SW 1271 (cell line): ENCODE data around the gene ARL14.

ENCODE experiments used
- DNase-seq, 2 experiments: peaks; one replicate each; lab custom pipeline; 2025; lab: John Stamatoyannopoulos, UW

Gene ARL14

DNA sequence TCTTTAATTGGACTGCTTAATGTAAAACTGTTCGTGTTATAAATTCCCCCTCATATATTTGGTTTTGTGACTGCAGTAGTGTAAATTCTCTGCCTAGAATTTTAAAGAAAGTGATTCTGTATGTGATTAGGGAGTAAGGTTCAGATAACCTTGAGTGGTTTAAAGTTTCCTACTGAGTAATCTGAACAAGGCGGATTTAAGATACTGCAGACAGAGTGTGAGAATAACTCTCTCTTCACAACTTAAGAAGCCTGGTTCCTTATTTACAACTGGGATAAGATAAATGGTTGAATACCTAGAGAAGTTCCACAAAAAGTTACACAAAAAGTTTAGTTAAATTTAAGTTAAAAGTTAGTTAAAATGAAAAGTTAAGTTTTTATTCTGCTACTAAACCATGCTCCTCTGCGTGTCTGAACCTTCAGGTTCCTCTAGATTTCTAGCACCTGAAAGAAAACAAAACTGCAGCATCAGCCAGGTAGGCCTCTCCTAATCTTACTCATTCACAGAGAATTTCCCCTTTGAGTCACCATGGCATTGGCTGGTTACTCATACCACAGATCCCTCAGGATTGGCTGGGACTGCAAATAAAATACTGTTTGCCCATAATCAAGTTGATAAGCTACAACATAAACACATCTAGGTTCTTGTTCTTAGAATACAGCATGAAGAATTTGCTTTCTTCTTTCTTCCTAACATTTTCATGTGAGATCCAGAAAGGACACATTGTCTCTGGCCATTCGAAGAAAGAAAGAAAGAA, at the start of gene ARL14:
Gene ARL14 (plus strand): TSS at position 614 of the 757 bp plus-strand sequence. CDS start 187 bp downstream, outside the sequence.
- peak in 1 of 2 experiments; percentile 63 for DNase-seq

DNA sequence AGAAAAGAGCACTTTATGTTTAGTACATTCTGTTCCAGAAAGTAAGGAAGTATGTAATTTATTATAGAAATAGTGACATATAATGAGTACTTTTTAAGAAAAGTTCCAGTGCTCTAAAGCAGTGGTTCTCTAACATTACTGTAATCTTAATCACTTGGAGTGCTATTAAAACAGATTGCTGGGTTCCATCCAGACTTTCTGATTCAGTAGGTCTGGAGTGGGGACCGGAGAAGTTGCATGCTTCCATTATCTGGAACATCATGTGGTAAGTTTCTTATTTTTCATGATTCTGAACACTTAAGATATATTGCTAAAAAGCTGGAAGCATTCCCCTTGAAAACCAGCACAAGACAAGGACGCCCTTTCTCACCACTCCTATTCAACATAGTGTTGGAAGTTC, 47.5 kb upstream of the ARL14 start:
- DNase-seq: no peak

DNA sequence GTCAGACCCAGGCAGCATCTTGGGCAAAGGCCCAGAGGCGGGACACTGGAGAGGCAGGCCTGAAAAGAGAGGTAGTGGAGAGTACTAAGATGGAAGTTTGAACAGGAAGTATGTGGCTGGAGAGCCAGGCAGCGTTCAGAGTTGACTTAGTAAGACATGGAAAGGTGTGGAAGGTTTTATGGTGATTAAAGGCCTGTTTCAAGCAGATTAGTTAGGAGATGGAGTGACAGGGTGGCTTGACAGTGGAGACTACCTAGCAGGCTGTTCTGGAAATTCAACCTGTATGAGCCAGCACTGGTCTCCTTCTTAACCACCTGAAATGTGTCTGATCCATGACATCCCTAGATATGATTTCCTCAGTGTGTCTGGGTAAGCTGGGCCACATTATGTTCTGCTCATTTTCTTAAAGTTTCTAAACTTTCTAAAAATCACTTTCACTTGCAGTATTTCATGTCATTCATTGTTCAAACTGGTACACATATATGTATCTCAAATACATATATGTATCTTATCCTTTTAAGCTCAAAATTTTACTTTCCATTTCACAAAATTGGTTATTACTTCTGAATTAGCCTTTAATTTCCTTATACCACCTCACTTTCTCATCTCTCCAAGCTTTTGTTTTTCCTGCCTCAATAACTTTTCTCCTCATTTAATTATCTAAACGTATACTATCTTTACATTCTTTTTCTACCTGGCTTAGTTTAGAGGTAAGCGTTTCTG, 43.4 kb upstream of the ARL14 start:
- DNase-seq: no peak

DNA sequence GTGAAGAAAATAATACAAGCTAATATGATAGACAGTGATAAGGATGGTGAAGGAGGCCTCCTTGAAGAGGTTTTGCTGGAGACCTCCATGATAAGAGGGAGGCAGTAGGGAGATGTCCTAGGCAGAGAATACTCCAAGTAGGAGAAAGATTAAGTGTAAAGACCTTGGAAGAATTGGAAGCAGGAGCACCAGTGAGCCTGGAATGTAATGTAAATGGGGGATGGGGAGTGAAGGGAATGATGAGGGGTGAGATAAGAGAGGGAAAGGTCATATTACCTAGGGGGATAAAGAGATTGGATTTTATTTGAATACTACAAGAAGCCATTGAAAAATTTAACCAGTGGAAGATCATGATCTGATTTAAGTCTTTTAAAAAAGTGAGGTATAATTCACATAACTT, 41.7 kb upstream of the ARL14 start:
- no peak for DNase-seq

DNA sequence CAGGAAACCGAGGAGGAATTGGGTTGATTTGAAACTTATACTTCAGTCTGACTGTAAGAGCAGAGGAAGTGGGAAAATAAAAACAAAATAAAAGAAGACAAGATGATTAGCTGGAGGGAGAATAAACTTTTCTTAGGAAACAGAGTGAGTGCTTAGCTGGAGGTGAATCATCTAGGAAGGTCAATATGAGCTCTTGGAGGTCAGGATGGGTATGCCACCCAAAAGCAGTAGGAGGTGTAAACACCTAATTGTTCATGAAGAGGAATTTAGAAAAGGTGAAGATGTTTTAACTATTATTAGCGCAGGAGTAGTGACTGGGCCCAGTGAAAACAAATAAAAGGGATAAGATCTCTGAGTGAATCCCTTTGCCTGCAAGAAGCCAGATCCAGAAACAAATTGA, 39.9 kb upstream of the ARL14 start:
- DNase-seq: no peak

DNA sequence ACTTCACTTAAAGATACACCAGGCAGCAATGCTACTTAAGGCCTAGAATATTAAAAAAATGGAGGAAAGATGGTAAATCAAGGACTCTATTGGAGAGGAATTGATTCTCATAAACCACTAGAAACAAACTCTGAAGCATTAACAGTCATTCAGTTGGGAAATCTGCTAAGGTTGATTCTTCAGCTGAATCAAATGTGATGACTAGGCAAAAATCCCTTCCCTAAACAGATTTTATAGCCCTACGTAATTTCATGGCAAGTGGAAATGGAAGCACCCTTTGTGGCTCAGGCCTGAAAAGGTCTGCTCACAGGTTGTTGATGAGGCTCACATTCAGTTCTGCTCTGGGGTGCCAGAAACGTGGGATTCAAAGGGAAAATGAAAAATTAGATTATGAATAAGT, 38.8 kb upstream of the ARL14 start:
- DNase-seq: no peak

DNA sequence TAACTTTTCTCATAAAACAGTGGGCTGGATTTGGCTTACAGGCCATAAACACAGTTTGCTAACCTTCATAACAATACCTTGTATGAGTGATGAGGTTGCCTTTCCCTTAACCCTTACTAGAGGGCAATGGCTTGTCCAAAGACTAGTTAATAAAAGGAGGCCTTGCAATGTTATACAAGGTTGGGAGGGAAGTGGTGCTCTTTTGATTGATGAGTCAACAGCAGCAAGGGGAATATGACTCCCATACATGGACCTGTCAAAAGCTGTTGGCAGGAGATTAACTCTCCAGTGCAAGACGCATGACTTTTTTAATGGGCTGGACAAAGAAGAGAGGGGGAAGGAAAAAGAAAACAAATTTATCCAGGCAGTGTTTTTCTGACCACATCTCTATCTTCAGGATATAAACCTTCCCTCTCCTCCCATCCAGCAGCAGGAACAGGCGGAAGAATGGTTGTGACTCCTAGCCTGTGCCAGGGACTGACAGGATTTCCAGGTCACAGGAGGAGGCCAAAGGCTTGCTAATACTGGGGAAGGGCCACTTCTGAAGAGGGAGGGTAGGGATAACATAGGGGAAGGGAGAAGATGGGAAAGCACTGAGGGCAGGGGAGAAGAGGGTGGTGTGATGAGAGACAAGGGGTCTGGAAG, 35.2 kb upstream of the ARL14 start:
- no peak for DNase-seq

DNA sequence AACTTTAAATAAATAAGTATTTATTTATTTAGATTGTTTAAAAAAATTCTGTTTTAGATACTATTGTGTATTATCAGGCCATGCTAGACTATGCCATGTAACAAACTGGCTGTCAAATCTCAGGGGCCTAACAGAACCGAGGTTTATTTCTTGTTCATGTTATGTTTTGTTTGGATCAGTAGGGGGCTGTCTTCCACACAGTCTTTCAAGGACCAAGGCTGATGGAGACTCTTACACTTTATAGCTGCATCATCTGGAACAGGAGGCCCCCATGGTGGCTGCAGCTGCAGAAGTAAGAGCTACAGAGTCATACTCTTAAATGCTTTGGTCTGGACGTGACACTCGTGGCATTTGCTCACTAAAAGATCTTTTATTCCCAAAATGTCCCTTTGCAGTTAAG, 33.0 kb upstream of the ARL14 start:
- no peak for DNase-seq

DNA sequence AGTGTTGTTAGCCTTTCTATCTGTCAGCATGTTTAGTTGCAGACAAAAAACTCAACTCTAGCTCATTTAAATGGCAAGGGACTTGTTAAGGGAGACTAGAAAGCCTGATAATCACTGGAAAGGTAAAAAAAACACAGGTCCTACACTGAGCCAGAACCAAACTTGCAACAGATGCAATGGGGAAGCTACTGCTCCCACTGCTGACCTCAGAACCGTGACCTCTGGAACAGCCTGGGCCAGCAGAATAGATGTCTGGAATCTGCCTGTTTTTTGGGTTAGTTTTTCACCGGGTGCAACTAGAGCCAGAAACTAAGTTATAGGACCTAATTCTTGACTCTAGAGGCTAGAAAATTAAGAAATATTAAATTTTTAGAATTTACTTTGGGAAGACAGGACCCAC, 32.5 kb upstream of the ARL14 start:
- DNase-seq: no peak

DNA sequence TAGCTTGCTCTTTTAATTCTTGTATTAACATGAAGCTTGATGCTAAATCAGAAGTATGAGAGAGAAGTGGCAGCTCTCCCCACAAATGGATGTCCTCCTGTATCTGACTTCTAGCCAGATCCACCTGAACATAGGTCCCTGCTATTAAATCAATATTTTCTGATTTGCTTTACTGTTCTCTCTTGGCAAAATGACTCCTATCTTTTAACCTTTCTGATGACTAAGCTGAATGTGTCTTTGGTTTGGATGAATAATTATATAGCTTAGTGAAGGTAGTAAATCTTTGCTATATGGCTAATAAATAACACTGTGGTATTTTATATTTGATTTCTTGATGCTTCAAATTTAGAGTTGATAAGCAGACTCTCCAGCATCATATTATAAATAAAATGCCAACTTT, 28.3 kb upstream of the ARL14 start:
- DNase-seq: no peak

DNA sequence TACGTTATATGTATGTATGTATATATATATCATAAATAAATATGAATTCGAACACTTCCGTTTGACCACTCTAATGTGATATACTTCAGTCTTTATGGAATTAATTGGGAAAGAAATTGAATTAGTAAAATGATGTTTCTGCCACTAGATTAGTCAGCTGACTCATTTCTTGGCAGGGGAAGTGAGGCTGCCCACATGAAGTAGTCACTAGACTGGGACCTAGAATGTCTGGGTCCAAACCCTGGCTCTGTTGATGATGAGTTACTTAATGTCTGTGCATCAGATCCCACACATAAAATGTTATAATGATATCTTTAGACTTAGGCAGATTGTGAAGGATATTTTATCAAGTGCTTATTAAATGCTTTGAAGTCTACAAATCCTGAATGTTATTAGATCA, 27.4 kb upstream of the ARL14 start:
- DNase-seq: no peak

DNA sequence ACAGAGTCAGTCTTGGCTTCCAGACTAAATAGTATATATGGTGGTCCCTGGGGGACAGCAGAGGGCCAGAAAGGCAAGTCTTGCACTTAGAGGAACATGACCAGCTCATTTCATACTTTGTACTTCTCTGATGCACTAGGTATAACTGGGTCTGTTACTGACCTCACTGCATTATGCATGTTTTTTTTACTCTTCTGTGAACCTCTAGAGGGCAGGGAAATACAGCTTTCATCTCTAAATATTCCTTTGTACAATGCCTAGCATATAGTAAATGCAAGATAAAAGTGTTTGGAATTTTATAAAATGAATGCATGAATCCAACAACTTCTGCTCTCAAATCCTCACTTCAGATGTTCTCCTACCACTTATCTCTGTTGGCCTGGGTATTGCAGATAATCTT, 23.4 kb upstream of the ARL14 start:
- no peak for DNase-seq

DNA sequence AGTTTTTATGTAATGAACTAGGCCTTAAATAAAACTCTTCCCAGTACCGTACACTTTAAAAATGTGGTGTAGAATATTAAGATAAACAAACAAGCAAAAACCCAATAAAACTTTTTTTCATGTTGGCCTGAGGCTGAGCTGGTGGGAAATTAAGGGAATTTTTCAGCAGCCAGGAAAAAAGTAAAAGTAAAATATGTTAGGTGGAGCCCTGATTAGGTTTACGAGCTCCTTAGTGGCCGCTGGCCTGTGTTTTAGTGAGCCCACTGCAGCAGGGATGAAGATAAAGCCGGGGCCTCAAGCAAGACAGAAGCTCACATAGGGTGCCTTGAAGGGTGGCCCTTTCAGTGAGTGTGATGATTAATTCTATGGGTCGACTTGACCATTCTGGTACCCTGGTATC, 16.1 kb upstream of the ARL14 start:
- no peak for DNase-seq

DNA sequence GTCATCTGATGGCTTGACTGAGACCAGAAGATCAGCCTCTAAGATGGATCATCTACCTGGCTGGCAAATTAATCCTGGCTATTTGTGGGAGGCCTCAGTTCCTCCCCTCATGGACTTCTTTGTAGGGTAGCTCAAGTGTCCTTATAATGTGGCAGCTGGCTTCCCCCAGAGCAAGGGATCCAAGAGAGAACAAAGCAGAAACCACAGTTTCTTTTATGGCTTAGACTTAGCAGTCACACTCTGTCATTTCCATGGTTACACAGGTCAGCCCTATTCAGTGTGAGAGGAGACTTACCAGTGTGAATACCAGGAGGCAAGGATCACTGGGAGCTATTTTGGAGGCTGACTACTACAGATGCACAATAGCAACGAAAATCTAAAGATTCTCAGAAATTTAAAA, 15.3 kb upstream of the ARL14 start:
- DNase-seq: no peak

DNA sequence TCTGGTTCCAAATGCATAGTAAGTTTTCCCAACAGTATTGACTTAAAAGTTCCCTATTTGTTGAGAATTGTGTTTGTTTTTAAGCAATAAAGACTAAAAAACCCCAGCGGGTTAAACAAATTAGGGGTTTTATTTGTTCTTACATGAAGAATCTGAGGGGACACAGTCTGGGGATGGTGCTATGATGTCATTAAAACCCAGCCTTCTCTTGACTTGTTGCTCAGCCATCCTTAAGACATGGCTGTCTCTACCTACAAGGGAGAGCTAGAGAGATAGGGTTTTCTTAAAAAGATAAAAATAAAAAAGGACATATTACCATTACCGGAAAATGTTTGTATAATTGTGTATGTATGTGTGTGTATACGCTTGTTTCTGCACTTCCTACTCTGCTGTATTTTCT, 11.7 kb upstream of the ARL14 start:
- no peak for DNase-seq

DNA sequence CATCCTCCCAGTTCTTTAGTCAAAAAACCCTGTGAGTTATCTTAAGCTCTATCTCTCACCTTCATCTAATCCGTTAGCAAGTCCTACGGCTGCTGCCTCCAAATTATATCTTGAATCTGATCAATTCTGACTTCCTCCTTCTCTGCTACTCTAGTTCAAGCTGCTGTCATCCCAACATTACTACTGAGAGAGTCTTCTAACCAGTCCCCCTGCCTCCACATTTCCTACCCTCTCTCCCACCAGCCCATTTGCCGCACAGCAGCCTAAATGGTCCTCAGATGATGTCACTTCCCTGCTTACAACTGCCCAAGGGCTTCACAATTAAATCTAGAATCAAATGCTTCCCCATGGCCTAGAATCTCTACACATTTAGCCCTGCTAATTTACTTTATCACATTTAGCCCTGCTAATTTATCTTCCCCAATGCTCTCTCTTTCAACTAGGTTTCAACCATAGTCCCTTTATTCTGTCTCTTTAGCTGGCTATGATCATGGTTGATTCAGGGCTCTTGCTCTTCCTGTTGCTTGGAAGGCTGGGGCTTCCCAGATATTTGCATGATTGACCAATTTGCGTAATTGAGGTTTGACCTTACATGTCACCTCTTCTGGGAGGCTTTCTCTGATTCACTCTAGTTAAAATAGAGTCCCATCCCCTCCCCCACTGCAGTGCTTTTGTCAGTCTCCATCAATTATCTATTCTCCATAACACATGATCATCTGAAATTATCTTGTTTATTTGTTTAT, 11.0 kb upstream of the ARL14 start:
- DNase-seq: no peak

DNA sequence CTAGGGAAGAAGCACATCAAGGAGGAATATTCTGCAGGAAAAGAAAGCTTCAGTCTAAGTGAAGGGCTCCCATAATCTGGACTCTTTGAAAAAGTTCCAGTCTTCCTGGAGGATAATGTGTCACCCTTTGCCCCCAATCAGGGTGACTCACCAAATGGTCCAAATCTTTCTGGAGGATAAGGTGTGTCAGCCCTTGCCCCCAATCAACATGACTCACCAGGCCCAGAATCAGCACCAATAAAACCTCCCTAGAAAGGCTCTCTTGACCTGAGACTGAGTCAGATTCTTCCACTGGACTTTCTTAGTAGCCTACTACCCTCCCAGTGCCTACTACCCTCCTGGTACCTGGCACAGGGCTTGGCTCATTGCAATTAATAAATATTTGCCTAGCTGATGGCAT, 9.5 kb upstream of the ARL14 start:
- DNase-seq: no peak

DNA sequence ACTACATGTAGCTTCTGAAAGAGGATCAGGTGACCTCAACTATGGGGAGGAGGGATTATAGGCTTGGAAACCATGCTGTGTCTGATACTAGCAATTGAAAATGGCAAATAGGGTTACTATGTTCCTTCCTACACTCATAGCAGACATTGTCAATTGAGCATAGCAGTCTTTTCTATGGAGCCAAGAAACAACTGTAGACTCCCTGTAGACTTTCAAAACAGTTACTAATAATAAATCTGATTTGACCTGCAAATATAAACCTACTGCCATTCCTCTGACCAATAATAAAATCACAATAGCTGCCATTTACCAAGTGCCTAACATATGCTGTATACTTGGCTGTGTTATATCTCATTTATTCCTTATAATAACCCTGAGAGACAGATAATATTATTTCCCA, 8.5 kb upstream of the ARL14 start:
- DNase-seq: no peak

DNA sequence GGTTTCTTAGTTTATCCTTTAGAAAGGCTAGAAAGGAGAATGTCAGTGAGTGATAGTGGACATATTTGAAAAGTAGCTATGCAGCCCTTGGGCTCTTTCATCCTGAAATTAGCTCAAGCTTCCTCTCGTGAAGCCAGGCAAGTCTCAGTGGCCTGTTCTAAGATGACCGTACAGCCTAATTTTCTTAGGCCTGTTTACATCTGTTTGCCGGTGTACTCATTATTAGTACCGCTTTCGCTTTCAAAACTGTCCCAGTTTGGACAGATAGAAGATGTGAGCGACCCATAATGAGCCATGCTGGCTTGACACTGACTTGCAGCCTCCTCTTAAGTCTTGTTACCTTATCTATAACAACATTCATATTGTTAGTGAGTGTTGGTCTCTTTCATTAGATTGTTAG, 5.7 kb upstream of the ARL14 start:
- no peak for DNase-seq

DNA sequence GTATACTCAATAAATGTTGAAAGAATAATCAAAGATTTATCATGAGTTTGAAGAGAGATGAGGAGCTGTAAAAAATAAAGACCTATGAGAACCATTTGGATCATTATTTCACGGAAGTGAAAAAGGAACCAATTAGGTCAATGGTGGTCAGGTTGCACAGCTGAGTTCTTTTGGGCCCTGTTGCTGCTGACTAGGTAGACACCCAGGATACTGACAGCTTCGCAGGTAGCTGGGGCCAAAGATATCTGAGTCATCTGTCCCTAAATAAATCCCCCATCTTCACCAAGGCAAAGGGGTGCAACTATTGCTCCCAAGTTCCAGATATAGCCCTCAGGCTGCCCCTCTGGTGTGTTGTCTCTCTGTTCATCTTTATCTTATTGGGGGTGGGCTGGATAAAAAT, 5.0 kb upstream of the ARL14 start:
- no peak for DNase-seq

DNA sequence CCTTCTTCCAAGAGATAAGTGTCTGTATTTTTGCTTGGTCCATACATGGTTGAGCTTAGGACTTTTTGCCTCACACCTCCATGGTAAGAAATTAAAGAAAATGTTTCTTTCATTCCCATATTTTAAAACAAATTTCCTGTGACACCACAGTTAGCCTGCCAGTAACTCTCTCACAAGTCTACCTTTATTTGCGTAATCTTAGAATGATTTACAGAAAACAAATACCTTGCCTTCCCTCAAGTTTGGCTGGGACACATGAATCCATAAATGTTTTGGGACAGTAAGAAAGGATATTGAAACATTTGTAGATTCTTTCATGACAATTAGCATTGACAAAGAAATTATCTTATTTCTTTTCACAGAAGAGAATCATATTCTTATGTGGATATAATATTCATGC, 3.8 kb upstream of the ARL14 start:
- no peak for DNase-seq

DNA sequence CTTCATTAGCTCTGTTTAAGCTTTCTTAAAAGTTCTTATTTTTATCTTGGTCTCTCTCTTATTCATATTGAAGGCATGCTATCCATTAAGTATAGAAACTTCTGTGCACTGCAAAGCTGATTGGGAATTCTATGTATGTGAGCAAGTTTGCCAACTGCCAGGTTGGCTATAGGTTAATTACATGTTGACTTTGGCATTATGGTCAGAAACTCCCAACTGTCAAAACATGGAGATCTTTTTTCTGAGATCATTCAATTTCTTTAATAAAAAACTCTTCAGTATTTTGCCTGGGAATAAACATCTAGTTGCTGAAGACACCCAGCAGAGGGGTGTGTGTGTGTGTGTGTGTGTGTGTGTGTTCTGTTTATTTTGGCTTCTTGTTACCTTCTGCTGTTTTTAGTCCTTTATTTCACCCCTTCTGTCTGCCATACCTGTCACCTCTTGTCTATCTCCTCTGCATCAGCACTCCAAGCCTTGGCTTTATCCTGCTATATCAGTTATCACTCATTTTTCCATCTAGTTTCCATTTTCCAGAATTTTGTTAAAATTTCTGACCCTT, 1.3 kb upstream of the ARL14 start:
- DNase-seq: no peak
